ENCODE measurements around the gene CPNE5. TPM values are rescaled to one million over a fixed set of nuclear protein-coding genes. Genes with fewer than 3 reads are reported as not detected.

The CPNE5 gene
- total RNA-seq, 1 donor: not detected

DNA sequence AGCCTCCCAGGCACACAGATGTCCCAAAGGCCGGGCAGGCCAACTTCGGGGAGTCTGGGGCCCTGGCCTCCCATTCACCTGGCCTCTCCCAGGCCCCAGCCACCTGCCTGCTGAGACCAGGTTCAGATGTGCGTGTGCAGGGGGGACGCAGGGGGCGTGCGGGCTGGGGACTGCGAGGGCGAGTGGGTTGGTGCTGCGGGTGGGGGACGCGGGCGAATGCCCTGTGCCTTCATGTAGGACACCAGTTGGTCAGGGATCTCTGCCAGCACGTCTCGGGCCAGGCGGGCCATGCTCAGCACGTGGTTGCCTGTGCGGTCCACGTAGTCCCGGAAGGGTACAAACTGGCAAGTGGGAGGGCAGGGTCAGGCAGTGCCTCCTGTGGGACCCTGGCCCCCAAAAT is 97.1 kb downstream of the CPNE5 start:
- no peak overlapping the region for H3K4me3 ChIP-seq (ENCODE audit: insufficient read depth, low read length)
- H4K20me1 ChIP-seq (ENCODE audit: insufficient read depth, low read length): no peaks in the 10 kb centered on the region
- peaks cover 3% of the 10 kb centered on the region for H3K4me1 ChIP-seq (ENCODE audit: insufficient read depth, low read length)
- H2AFZ ChIP-seq (ENCODE audit: low read length): no peak overlapping the region
- DNase-seq (ENCODE audit: insufficient read length, low spot score, missing footprints): peak; percentile 84
- H3K79me2 ChIP-seq (ENCODE audit: insufficient read depth, low read length): no peaks in the 10 kb centered on the region
- H3K36me3 ChIP-seq (ENCODE audit: insufficient read depth, low read length): no peaks in the 10 kb centered on the region
- no peak for TF ChIP-seq CTCF (IDR thresholded peaks at IDR 0.05; ENCODE audit: extremely low read depth, low read depth, low read length)
- H3K27me3 ChIP-seq (ENCODE audit: insufficient read depth, low read length): no peaks in the 10 kb centered on the region
- no peak overlapping the region for H3K4me2 ChIP-seq (ENCODE audit: insufficient read depth, low read length)
- no peak overlapping the region for H3K27ac ChIP-seq (ENCODE audit: low read depth, low read length)
- H3K9me3 ChIP-seq (ENCODE audit: low read depth, low read length): no peaks in the 10 kb centered on the region

- Histone ChIP-seq H3K27me3 (ENCODE audit: insufficient read depth, low read length) (no peaks in the 10 kb centered on the region), H3K4me2 (ENCODE audit: insufficient read depth, low read length) (no peak overlapping the region), H3K27ac (ENCODE audit: low read depth, low read length) (no peak overlapping the region), H3K4me3 (ENCODE audit: insufficient read depth, low read length) (no peak overlapping the region), H3K79me2 (ENCODE audit: insufficient read depth, low read length) (no peaks in the 10 kb centered on the region), H3K36me3 (ENCODE audit: insufficient read depth, low read length) (no peaks in the 10 kb centered on the region), H3K9me3 (ENCODE audit: low read depth, low read length) (no peaks in the 10 kb centered on the region), H4K20me1 (ENCODE audit: insufficient read depth, low read length) (no peaks in the 10 kb centered on the region), H3K4me1 (ENCODE audit: insufficient read depth, low read length) (peaks cover 5% of the 10 kb centered on the region), H2AFZ (ENCODE audit: low read length) (no peak overlapping the region)
- TF ChIP-seq CTCF (IDR thresholded peaks at IDR 0.05; ENCODE audit: extremely low read depth, low read depth, low read length): no peak
- peak; percentile 58 for DNase-seq (ENCODE audit: insufficient read length, low spot score, missing footprints)
Observed at GRCh38 chr6:36740818-36741179, 98.4 kb downstream of the CPNE5 start.

DNA sequence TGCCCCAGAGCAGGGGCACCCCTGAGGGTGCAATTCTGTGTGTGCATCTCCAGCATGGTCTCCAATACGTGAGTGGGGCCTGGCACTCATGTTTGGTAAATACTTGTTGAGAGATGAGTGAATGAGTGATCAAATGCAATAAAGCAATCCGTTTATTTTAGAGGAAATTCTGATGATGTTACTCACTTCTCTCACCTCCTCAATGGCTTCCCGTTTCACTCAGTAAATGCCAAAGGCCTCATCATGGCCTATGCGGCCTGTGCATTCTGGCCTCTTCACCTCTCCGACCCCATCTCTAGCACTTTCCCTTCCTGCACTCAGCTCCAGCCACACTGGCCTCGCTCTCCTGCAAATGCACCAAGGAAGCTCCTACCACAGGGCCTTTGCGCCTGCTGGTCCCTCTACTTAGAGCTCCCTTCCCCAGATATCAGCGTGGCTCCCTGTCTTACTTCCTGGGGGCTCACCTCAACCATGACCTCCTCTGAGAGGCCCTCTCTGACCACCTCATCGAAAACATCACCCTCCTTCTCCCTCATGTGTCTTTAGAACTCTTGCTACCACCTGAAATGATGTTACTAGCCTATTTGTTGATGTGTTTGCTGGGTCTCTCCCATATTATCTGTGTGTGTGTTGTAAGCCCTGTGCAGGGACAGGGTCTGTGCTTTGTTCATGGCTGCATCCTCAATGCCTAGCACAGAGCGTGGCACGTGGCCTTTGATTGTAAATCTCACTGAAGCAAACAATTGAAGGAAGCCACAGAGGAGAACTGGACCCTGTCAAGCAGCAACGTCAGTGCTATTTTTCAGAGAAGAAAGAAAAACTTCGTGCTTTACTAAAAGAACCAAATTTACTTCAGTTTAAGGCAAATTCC is 99.1 kb downstream of the CPNE5 start:
- H3K4me2 ChIP-seq (ENCODE audit: insufficient read depth, low read length): no peak overlapping the region
- peaks cover 11% of the 10 kb centered on the region for H3K4me1 ChIP-seq (ENCODE audit: insufficient read depth, low read length)
- H3K27ac ChIP-seq (ENCODE audit: low read depth, low read length): no peak overlapping the region
- H3K36me3 ChIP-seq (ENCODE audit: insufficient read depth, low read length): no peaks in the 10 kb centered on the region
- DNase-seq (ENCODE audit: insufficient read length, low spot score, missing footprints): peak; percentile 84
- no peaks in the 10 kb centered on the region for H4K20me1 ChIP-seq (ENCODE audit: insufficient read depth, low read length)
- no peak overlapping the region for H3K4me3 ChIP-seq (ENCODE audit: insufficient read depth, low read length)
- TF ChIP-seq CTCF (IDR thresholded peaks at IDR 0.05; ENCODE audit: extremely low read depth, low read depth, low read length): no peak
- no peaks in the 10 kb centered on the region for H3K27me3 ChIP-seq (ENCODE audit: insufficient read depth, low read length)
- no peak overlapping the region for H2AFZ ChIP-seq (ENCODE audit: low read length)
- no peaks in the 10 kb centered on the region for H3K79me2 ChIP-seq (ENCODE audit: insufficient read depth, low read length)
- no peaks in the 10 kb centered on the region for H3K9me3 ChIP-seq (ENCODE audit: low read depth, low read length)

DNA sequence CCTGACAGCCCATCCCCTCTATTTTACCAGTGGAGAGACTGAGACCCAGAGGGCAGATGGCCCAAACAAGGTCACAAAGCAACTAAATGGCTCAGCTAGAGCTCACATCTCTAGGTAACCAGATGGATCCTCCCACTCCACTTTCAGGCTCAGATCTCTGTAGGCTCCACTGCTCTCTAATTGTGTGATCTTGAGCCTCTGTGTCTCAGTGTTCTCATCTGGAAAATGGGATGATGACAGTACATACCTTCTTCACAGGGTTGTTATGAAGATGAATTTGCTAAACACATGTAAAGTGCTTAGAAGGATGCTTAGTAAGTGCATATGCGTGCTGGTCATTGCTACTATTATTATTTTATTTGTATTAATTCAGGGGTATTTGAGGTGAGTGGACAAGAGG is 101.1 kb downstream of the CPNE5 start:
- Histone ChIP-seq H3K36me3 (ENCODE audit: insufficient read depth, low read length) (no peaks in the 10 kb centered on the region), H3K27me3 (ENCODE audit: insufficient read depth, low read length) (no peaks in the 10 kb centered on the region), H3K79me2 (ENCODE audit: insufficient read depth, low read length) (no peaks in the 10 kb centered on the region), H2AFZ (ENCODE audit: low read length) (no peak overlapping the region), H4K20me1 (ENCODE audit: insufficient read depth, low read length) (no peaks in the 10 kb centered on the region), H3K4me1 (ENCODE audit: insufficient read depth, low read length) (peaks cover 17% of the 10 kb centered on the region), H3K4me3 (ENCODE audit: insufficient read depth, low read length) (no peak overlapping the region), H3K27ac (ENCODE audit: low read depth, low read length) (no peak overlapping the region), H3K4me2 (ENCODE audit: insufficient read depth, low read length) (no peak overlapping the region), H3K9me3 (ENCODE audit: low read depth, low read length) (no peaks in the 10 kb centered on the region)
- peak; percentile 58 for DNase-seq (ENCODE audit: insufficient read length, low spot score, missing footprints)
- TF ChIP-seq CTCF (IDR thresholded peaks at IDR 0.05; ENCODE audit: extremely low read depth, low read depth, low read length): no peak
